ENCODE measurements around the gene NUAK2. TPM values are rescaled to one million over a fixed set of nuclear protein-coding genes. Genes with fewer than 3 reads are reported as not detected.

NUAK2 gene
- total RNA-seq, 4 donors from 2014 or later, result 16.2 to 41.2 (median 30.2) TPM

DNA sequence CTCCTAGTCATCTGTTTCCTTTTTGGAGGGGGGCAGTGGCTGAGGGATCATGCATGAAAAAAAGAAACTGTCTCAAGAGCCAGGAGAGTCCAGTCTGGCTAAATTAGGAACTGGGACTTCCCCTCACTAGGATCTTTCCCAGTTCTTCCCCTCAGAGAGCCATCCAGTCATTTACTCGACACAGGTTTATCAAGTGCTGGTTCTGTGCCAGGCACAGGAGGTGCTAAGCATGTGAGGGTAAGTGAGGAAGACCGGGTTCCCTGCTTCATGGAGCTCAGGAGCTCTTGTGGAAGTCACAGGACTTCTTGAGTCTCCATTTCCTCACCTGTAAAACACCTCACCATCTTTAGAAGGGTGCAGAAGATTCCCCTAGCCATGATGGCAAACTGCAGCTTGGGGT is 8.6 kb upstream of the NUAK2 start:
- Histone ChIP-seq H3K27ac (no peak overlapping the region), H3K4me1 (peaks cover under 1% of the 10 kb centered on the region), H3K27me3 (peaks cover 3% of the 10 kb centered on the region), H3K4me3 (no peak overlapping the region), H3K36me3 (no peaks in the 10 kb centered on the region), H3K9me3 (no peaks in the 10 kb centered on the region)
- DNase-seq (ENCODE audit: low spot score in 2 of 2), result no peak
- WGBS, result 42% methylated on average over 2 of the region's 2 CpGs
- TF ChIP-seq POLR2AphosphoS5 (IDR thresholded peaks at IDR 0.05) (no peak), POLR2A (IDR thresholded peaks at IDR 0.05) (no peak), EP300 (IDR thresholded peaks at IDR 0.05) (no peak)
- TF ChIP-seq, protein P1, sequence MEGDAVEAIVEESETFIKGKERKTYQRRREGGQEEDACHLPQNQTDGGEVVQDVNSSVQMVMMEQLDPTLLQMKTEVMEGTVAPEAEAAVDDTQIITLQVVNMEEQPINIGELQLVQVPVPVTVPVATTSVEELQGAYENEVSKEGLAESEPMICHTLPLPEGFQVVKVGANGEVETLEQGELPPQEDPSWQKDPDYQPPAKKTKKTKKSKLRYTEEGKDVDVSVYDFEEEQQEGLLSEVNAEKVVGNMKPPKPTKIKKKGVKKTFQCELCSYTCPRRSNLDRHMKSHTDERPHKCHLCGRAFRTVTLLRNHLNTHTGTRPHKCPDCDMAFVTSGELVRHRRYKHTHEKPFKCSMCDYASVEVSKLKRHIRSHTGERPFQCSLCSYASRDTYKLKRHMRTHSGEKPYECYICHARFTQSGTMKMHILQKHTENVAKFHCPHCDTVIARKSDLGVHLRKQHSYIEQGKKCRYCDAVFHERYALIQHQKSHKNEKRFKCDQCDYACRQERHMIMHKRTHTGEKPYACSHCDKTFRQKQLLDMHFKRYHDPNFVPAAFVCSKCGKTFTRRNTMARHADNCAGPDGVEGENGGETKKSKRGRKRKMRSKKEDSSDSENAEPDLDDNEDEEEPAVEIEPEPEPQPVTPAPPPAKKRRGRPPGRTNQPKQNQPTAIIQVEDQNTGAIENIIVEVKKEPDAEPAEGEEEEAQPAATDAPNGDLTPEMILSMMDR (IDR thresholded peaks at IDR 0.05), result no peak

DNA sequence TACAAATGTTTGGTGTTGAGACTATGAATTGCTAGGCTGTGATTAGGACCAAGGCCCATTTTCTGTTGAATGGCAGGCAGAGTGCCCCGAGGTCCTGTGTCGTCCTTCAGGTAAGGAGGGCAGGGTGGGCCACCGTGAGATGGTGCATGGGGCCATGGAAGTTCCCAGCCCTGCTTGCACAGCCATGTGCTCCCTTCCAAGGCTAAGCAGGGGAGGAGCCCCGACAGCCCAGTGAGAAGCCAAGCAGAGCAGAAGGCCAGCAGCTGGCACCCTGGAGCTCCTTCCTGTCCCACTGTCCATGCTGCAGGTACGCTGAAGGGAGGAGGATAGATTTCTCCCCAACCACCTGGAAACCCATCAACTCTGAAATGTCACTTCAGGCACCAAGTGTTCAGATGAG is 8.2 kb upstream of the NUAK2 start:
- H3K4me1 ChIP-seq, result peaks cover 4% of the 10 kb centered on the region
- TF ChIP-seq, protein P1 (IDR thresholded peaks at IDR 0.05), result no peak
- TF ChIP-seq POLR2A (IDR thresholded peaks at IDR 0.05), result no peak
- TF ChIP-seq EP300 (IDR thresholded peaks at IDR 0.05), result no peak
- no peak for TF ChIP-seq POLR2AphosphoS5 (IDR thresholded peaks at IDR 0.05)
- no peak overlapping the region for H3K4me3 ChIP-seq
- no peaks in the 10 kb centered on the region for H3K9me3 ChIP-seq
- peaks cover 3% of the 10 kb centered on the region for H3K27me3 ChIP-seq
- no peak for DNase-seq (ENCODE audit: low spot score in 2 of 2)
- WGBS, result 65% methylated on average over 3 of the region's 5 CpGs
- no peak overlapping the region for H3K27ac ChIP-seq
- no peaks in the 10 kb centered on the region for H3K36me3 ChIP-seq

DNA sequence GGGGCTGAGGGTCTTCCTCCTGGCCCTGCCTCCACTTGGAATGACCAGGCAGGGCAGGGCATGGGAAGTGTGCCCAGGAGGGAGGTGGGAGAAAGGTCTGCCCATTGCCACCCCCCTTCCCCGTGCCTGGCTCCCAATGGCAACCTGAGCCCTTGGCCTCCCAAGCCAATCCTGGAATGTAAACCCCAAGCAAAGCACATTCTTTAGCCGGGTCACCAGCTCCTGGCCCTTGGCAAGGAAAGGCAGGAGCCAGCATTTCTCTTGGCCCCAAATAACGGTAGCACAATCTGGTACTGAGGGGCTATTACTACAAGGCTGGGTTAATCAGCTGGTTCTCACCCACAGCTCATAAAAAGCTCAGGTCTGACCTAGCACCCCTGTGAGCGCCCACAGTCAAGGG is 6.9 kb upstream of the NUAK2 start:
- Histone ChIP-seq H3K27ac (no peak overlapping the region), H3K27me3 (peaks cover 3% of the 10 kb centered on the region), H3K4me1 (peaks cover 4% of the 10 kb centered on the region), H3K4me3 (no peak overlapping the region), H3K36me3 (no peaks in the 10 kb centered on the region), H3K9me3 (no peaks in the 10 kb centered on the region)
- 100% methylated on average over 1 of the region's 4 CpGs for WGBS
- no peak for TF ChIP-seq POLR2A (IDR thresholded peaks at IDR 0.05)
- TF ChIP-seq POLR2AphosphoS5 (IDR thresholded peaks at IDR 0.05), result no peak
- TF ChIP-seq, protein P1 (IDR thresholded peaks at IDR 0.05), result no peak
- TF ChIP-seq EP300 (IDR thresholded peaks at IDR 0.05), result no peak
- no peak for DNase-seq (ENCODE audit: low spot score in 2 of 2)

DNA sequence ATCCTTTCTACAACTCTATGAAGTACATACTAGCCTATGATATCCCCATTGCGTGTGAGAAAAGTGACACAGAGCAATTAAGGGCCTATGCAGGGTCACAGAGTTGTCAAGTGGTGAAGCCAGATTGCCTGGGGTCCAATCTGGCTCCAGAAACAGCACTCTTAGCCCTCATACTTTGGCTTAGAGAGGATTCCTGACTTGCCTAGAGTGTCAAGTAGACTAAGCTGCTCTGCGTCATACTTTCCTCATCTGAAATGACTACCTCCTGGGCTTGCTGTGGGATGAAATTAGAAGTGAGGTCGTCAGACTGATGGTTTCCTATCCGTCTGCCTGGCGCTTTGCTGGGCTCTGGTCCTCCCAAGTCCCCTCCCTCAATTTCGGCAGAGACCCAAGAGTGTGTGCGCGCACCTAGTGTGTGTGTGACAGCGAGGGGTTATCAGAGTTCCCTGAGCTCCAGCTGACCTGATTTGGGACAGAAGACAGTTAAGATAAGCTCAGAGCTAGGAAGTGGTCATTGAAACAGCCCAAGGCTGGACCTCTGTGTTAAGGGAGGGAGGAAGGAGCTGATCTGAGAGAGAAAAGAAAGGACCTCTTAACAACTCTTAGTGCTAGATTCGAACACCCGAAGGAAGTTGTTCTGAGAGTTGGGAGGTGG is 5.4 kb upstream of the NUAK2 start:
- peaks cover 5% of the 10 kb centered on the region for H3K4me1 ChIP-seq
- TF ChIP-seq EP300 (IDR thresholded peaks at IDR 0.05), result no peak
- no peak for TF ChIP-seq POLR2A (IDR thresholded peaks at IDR 0.05)
- TF ChIP-seq, protein P1 (IDR thresholded peaks at IDR 0.05), result no peak
- no peak for TF ChIP-seq POLR2AphosphoS5 (IDR thresholded peaks at IDR 0.05)
- peaks cover 3% of the 10 kb centered on the region for H3K27me3 ChIP-seq
- no peaks in the 10 kb centered on the region for H3K36me3 ChIP-seq
- H3K27ac ChIP-seq, result no peak overlapping the region
- no peaks in the 10 kb centered on the region for H3K9me3 ChIP-seq
- DNase-seq (ENCODE audit: low spot score in 2 of 2), result no peak
- 85% methylated on average over 11 of the region's 11 CpGs for WGBS
- H3K4me3 ChIP-seq, result no peak overlapping the region

DNA sequence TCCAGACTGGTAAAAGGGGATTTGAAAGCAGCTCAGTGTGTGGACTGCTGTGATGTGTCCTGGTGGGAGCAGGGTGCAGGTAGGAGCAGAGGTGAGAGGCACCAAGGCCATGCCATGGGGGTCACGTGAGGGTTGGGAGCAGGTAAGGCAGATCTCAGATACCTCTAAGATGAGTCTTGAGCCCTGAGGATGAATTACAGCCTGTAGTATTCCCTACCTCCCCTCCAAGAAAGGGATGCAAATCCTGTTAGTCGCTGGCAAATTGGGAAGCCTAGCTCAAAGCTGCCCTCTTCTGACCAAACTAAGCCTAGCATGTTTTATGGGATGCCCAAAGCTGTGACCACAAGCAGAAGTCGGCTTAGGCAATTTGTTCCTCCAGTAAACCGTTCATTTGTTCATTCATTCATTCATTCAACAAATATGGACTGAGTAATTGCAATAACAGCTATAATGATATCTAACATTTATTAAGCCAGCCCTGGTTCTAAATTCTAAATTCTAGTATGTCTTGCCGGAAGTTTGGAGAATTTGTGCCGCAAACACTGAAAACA is 3.9 kb upstream of the NUAK2 start:
- no peaks in the 10 kb centered on the region for H3K36me3 ChIP-seq
- H3K27ac ChIP-seq, result no peak overlapping the region
- peaks cover 18% of the 10 kb centered on the region for H3K4me1 ChIP-seq
- H3K4me3 ChIP-seq, result no peak overlapping the region
- no peaks in the 10 kb centered on the region for H3K9me3 ChIP-seq
- H3K27me3 ChIP-seq, result peaks cover 3% of the 10 kb centered on the region
- TF ChIP-seq, protein P1 (IDR thresholded peaks at IDR 0.05), result peak; percentile 40 to 82
- no peak for TF ChIP-seq POLR2A (IDR thresholded peaks at IDR 0.05)
- no peak for DNase-seq (ENCODE audit: low spot score in 2 of 2)
- WGBS, result 31% methylated on average over 6 of the region's 6 CpGs

Measured in suprapubic skin (tissue), 4 donors.